ENCODE measurements around the gene ACE2.

The ACE2 gene

GRCh38 chrX:15549189-15550012 lies 51.4 kb downstream of the ACE2 start:
- DNase-seq (ENCODE audit: low read depth): no peak
- no peak for TF ChIP-seq CTCF (conservative IDR thresholded peaks at IDR 0.05; ENCODE audit: control insufficient read depth, insufficient read depth, low read depth, low read length)
- H3K4me3 ChIP-seq (ENCODE audit: control insufficient read depth, low read depth, low read length): no peak overlapping the region

DNA sequence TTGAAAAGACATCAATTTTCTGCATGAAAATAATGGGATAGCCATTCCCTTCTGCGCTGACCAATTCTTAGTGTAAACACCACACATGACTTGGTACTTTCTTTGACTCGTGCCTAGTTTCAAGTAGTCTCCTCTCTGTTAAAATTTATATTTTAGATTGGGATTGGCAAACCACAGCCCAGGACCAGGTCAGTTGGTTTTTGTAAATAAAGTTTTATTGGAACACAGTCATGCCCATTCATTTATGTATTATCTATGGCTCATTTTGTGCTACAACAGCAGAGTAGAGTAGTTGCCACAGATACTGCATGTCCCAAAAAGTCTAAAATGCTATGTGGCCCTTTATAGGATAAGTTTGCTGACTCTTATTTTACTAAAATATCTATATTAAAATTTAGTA lies 53.4 kb downstream of the ACE2 start:
- no peak for DNase-seq (ENCODE audit: low read depth)
- no peak overlapping the region for H3K4me3 ChIP-seq (ENCODE audit: control insufficient read depth, low read depth, low read length)
- no peak for TF ChIP-seq CTCF (conservative IDR thresholded peaks at IDR 0.05; ENCODE audit: control insufficient read depth, insufficient read depth, low read depth, low read length)

DNA sequence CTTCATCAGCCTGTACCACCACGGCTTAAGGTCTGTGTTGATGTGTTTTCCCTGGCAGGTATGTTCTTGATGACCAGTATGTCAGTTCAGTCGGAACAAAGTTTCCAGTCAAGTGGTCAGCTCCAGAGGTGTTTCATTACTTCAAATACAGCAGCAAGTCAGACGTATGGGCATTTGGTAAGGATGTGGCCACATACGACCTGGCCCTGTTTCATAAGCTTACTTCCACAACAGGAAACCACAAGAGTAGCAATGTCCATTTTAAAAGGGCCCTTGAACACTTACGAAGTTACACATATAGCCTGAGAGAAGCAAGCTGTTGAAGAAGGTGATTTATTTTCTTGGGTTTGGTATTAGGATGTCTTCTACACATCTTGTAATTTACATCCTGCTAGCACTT lies 54.0 kb downstream of the ACE2 start:
- DNase-seq (ENCODE audit: low read depth): no peak
- no peak for TF ChIP-seq CTCF (conservative IDR thresholded peaks at IDR 0.05; ENCODE audit: control insufficient read depth, insufficient read depth, low read depth, low read length)
- no peak overlapping the region for H3K4me3 ChIP-seq (ENCODE audit: control insufficient read depth, low read depth, low read length)

DNA sequence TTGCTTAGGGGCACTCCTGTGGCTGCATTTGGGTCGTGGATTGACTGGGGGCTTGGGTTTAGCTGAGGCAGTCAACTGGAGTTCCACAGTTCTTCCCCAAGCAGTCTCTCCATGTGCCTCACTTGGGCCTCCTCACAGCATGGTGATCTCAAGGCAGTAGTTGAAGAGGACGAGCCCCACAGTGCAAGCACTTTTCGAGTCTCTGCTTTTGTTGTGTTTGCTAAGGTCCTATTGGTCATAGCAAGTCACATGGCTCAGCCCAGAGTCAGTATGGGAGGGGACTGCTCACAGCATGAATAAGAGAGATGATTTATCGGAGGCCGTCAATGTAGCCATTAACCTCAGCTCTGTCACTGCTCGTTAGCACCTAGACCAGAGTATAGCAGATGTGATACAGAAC lies 70.4 kb downstream of the ACE2 start:
- H3K4me3 ChIP-seq (ENCODE audit: control insufficient read depth, low read depth, low read length): no peak overlapping the region
- no peak for TF ChIP-seq CTCF (conservative IDR thresholded peaks at IDR 0.05; ENCODE audit: control insufficient read depth, insufficient read depth, low read depth, low read length)
- DNase-seq (ENCODE audit: low read depth): no peak

DNA sequence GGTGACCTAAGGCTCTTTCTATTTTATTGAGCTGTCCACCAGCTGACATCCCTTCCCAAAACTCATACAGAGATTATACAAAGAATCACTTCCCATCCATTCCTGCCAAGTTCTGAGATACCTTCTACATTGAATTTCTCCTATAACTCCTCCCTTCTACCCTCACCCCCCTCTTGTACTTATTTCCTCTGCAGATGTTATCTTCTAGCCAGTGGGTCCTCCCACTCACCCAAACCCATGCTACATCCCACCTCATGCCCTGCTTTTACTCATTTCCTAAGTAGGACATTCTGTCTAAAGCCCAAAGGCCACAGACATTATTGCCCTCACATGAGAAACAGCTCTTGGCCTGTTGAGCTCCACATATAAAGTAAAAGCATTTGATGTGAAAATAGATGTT lies 71.6 kb downstream of the ACE2 start:
- no peak for TF ChIP-seq CTCF (conservative IDR thresholded peaks at IDR 0.05; ENCODE audit: control insufficient read depth, insufficient read depth, low read depth, low read length)
- no peak for DNase-seq (ENCODE audit: low read depth)
- H3K4me3 ChIP-seq (ENCODE audit: control insufficient read depth, low read depth, low read length): no peak overlapping the region

- TF ChIP-seq CTCF (conservative IDR thresholded peaks at IDR 0.05; ENCODE audit: control insufficient read depth, insufficient read depth, low read depth, low read length): no peak
- no peak for DNase-seq (ENCODE audit: low read depth)
- no peak overlapping the region for H3K4me3 ChIP-seq (ENCODE audit: control insufficient read depth, low read depth, low read length)
Measured at GRCh38 chrX:15525664-15526416, 74.9 kb downstream of the ACE2 start.
